OCI-LY7 (cell line): ENCODE results near the gene SDHA. TPM values are rescaled to one million over a fixed set of nuclear protein-coding genes. Genes with fewer than 3 reads are reported as not detected.

ENCODE experiments used
- BruUV-seq: library from RNA; stranded (reverse); fragments of 400-500 nt; replicated peaks from 2 replicates; lab custom pipeline; 2021; lab: Mats Ljungman, UMichigan
- CTCF ChIA-PET: fragments of 300-600 bp; sonication (Branson Sonifier 250); formaldehyde crosslinking; loops from one replicate; lab custom pipeline; 2022; ENCODE audit warnings: antibody characterized with exemption; ENCODE audit not compliant: unreplicated experiment; lab: Charles Lee
- POLR2A ChIA-PET: fragments of 300-600 bp; sonication (Branson Sonifier 250); formaldehyde crosslinking; loops from one replicate; lab custom pipeline; 2022; ENCODE audit warnings: antibody characterized with exemption; lab: Charles Lee
- DNase-seq: peaks from one replicate; pipeline ENCODE4 v3.0.0-alpha.2; 2015; ENCODE audit warnings: low spot score
- H2AFZ ChIP-seq: fragments of 200-600 bp; sonication (generic), shearing (Covaris generic); 2 replicates; pipeline ENCODE4 v1.6.1; 2014; ENCODE audit warnings: mild to moderate bottlenecking, antibody characterized with exemption, low read length, moderate library complexity
- H3K27ac ChIP-seq: fragments of 200-600 bp; sonication (generic); 2 replicates; pipeline ENCODE4 v1.5.1; 2014; ENCODE audit warnings: mixed run types, low read depth, mild to moderate bottlenecking, moderate library complexity, low read length, inconsistent platforms; ENCODE audit not compliant: poor library complexity, severe bottlenecking
- H3K36me3 ChIP-seq: fragments of 200-600 bp; sonication (generic); 2 replicates; pipeline ENCODE4 v1.6.1; 2014; ENCODE audit warnings: mild to moderate bottlenecking, antibody characterized with exemption, low read length, moderate library complexity, mixed read lengths; ENCODE audit not compliant: insufficient read depth
- H3K4me1 ChIP-seq: fragments of 200-600 bp; sonication (generic); 2 replicates; pipeline ENCODE4 v1.5.1; 2014; ENCODE audit warnings: mild to moderate bottlenecking, low read length; ENCODE audit not compliant: insufficient read depth, poor library complexity, severe bottlenecking
- H3K4me2 ChIP-seq: fragments of 200-600 bp; sonication (generic); 2 replicates; pipeline ENCODE4 v1.6.1; 2014; ENCODE audit warnings: mild to moderate bottlenecking, low read length
- H3K4me3 ChIP-seq: fragments of 200-600 bp; sonication (generic); 2 replicates; pipeline ENCODE4 v1.5.1; 2014; ENCODE audit warnings: mild to moderate bottlenecking, low read depth, low read length; ENCODE audit not compliant: poor library complexity, severe bottlenecking
- H3K79me2 ChIP-seq: fragments of 200-600 bp; sonication (generic); 2 replicates; pipeline ENCODE4 v1.6.1; 2016; ENCODE audit warnings: low read depth, mild to moderate bottlenecking, low read length, moderate library complexity, mixed read lengths; ENCODE audit not compliant: insufficient read depth
- H3K9me2 ChIP-seq: fragments of 200-600 bp; sonication (generic); 2 replicates; pipeline ENCODE4 v1.6.1; 2016; ENCODE audit warnings: mild to moderate bottlenecking, low read length, mixed read lengths; ENCODE audit not compliant: insufficient read depth
- H3K9me3 ChIP-seq: fragments of 200-600 bp; sonication (generic); 2 replicates; pipeline ENCODE4 v1.6.1; 2014; ENCODE audit warnings: mild to moderate bottlenecking, mixed run types, low read length, mixed read lengths
- H4K20me1 ChIP-seq: fragments of 200-600 bp; sonication (generic); 2 replicates; pipeline ENCODE4 v1.6.1; 2014; ENCODE audit warnings: mild to moderate bottlenecking, antibody characterized with exemption, low read length, moderate library complexity, mixed read lengths; ENCODE audit not compliant: insufficient read depth
- EZH2phosphoT487 ChIP-seq: fragments of 200-600 bp; sonication (generic); IDR thresholded peaks from 2 replicates; pipeline ENCODE4 v1.6.1; 2018; ENCODE audit warnings: low read depth, borderline replicate concordance, mild to moderate bottlenecking, mixed run types, antibody characterized with exemption, low read length, moderate library complexity, mixed read lengths
- intact Hi-C: fragments of 100-400 bp; cut with micrococcal nuclease; formaldehyde crosslinking; loops from one replicate; pipeline ENCODE4 v1.10.0; 2022; ENCODE audit not compliant: unreplicated experiment
- total RNA-seq, 2 experiments: library from RNA; depleted of rRNA in 1 of 2; stranded (reverse); fragments of >200 nt in 1 of 2; shearing (Covaris generic) in 1 of 2; gene quantifications; 2 replicates each; pipeline ENCODE4 v1.2.3, GENCODE V29; 2014 to 2022
- TF ChIP-seq, protein P1 (sequence below): fragments of 200-600 bp; sonication (generic); conservative IDR thresholded peaks from 2 replicates; pipeline ENCODE4 v1.5.1; 2014; ENCODE audit warnings: mild to moderate bottlenecking, antibody characterized with exemption, low read length, moderate library complexity, mixed read lengths

The SDHA gene
- total RNA-seq, 2 experiments from 2014 or later: 147 to 167 TPM

DNA sequence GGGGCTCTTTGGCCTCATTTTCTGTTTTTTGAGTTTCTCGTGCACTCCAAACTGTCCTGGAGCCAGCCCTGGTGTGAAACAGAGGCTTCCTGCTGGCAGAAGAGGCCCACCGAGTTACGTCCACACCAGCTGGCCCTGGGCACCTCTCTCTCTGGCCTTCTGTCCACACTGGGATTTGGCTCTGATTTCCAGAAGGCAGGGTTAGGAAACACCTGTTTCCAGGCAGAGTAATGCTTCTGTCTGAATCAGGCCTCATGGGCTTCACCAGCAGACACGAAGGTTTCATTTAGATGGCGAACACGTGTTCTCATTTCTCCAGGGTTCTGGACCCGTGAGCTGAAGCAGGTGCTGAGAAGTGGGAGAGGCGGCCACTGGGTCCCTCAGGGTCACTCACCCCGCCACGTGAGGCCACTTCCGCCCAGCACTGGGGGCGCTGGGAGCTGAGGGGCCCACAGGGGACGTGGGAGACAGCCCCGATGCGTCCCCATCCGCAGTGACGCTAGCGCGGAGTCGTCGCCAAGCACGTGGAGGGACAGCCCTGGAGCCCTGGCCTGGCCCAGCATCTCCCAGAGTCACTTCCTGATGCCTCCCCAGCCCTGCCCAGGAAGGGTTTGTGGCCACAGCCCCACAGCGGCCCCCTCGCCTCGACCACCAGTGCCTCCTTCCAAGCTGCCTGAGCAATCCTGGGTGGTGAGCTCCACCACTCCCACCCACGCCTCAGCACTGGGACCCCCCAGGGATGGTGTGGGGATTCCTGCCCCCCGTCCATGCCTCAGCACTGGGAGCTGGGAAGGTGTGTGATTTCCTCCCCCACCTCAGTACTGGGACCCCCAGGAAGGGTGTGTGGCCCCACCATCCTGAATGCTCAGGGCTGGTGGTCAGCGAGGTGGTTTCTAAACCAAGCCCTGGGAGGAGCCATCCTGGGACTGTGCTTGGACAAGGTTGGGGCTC is 31.8 kb upstream of the SDHA start:
- Histone ChIP-seq H3K4me1 (peaks cover 34% of the 10 kb centered on the region), H3K9me2 (no peaks in the 10 kb centered on the region), H3K4me2 (no peak overlapping the region), H3K79me2 (no peaks in the 10 kb centered on the region; the same call in 1 of the 2 replicates), H3K9me3 (no peaks in the 10 kb centered on the region), H2AFZ (no peak overlapping the region), H3K27ac (no peak overlapping the region), H3K4me3 (no peak overlapping the region), H4K20me1 (no peaks in the 10 kb centered on the region), H3K36me3 (no peaks in the 10 kb centered on the region)
- no peak for DNase-seq
- no peak for TF ChIP-seq EZH2phosphoT487
- TF ChIP-seq, protein P1, sequence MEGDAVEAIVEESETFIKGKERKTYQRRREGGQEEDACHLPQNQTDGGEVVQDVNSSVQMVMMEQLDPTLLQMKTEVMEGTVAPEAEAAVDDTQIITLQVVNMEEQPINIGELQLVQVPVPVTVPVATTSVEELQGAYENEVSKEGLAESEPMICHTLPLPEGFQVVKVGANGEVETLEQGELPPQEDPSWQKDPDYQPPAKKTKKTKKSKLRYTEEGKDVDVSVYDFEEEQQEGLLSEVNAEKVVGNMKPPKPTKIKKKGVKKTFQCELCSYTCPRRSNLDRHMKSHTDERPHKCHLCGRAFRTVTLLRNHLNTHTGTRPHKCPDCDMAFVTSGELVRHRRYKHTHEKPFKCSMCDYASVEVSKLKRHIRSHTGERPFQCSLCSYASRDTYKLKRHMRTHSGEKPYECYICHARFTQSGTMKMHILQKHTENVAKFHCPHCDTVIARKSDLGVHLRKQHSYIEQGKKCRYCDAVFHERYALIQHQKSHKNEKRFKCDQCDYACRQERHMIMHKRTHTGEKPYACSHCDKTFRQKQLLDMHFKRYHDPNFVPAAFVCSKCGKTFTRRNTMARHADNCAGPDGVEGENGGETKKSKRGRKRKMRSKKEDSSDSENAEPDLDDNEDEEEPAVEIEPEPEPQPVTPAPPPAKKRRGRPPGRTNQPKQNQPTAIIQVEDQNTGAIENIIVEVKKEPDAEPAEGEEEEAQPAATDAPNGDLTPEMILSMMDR: no peak
- no TSS peak for BruUV-seq
- ChIA-PET POLR2A (interaction anchor here (1.1 kb wide), 1 partner anchor 32 kb away, joined by 6 read pairs; the partner anchor contains the start of genes CCDC127 and SDHA), CTCF (interaction anchor here (0.7 kb wide), 1 partner anchor 166 kb away, joined by 4 read pairs; no protein-coding TSS in a partner anchor)
- intact Hi-C loops: no loop called here

DNA sequence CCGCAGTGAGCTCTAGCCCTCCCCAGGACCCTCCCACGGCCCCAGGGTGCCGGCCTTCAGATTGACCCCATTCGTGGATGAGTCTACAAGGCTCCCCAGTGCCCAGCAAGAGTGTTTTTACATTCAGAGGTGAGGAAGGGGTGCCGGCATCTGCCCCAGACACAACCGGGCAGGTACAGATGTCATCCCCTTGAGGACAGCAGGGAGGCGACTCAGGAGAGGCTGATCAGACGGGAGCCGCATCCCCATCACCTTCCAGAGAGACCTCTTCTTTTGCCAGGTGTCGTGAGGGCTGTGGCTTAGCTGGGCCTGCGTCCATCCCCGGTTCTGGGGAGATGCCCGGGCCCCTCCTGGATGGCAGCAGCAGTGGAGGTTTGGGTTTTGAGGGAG is 31.1 kb upstream of the SDHA start:
- Histone ChIP-seq H3K79me2 (no peaks in the 10 kb centered on the region; the same call in 1 of the 2 replicates), H3K27ac (no peak overlapping the region), H3K4me3 (no peak overlapping the region), H3K4me2 (no peak overlapping the region), H3K9me3 (no peaks in the 10 kb centered on the region), H2AFZ (no peak overlapping the region), H3K36me3 (no peaks in the 10 kb centered on the region), H3K4me1 (peaks cover 41% of the 10 kb centered on the region), H3K9me2 (no peaks in the 10 kb centered on the region), H4K20me1 (no peaks in the 10 kb centered on the region)
- no TSS peak for BruUV-seq
- DNase-seq: no peak
- TF ChIP-seq, protein P1: no peak
- CTCF ChIA-PET: interaction anchor here (0.7 kb wide), 1 partner anchor 167 kb away, joined by 4 read pairs; no protein-coding TSS in a partner anchor
- POLR2A ChIA-PET: interaction anchor here (1.1 kb wide), 1 partner anchor 31 kb away, joined by 6 read pairs; the partner anchor contains the start of genes CCDC127 and SDHA
- intact Hi-C loops: no loop called here
